Dedifferentiated amniotic fluid mesenchymal stem cell (primary cell): ENCODE data around the gene ZNF83.
"Not testable (repeated sequence)": the region's sequence is repeated elsewhere in the genome, so short reads cannot be mapped to it uniquely, and the experiment has no call there.

Source experiments
- DNase-seq: peaks from one replicate; pipeline ENCODE4 v3.0.0-alpha.2; 2016; ENCODE audit errors: extremely low spot score

ZNF83 gene

GRCh38 chr19:52639996-52640395, 1.8 kb upstream of the ZNF83 start:
- no peak for DNase-seq

- no peak for DNase-seq
These were observed 446 bp upstream of the ZNF83 start for GRCh38 chr19:52638601-52639000.

GRCh38 chr19:52635786-52636570, 2.2 kb downstream of the ZNF83 start:
- DNase-seq: no peak

- not testable (repeated sequence) for DNase-seq
These were observed 10.7 kb downstream of the ZNF83 start for GRCh38 chr19:52627441-52627840.

GRCh38 chr19:52626915-52627314, 11.2 kb downstream of the ZNF83 start:
- no peak for DNase-seq

- DNase-seq: no peak
These were observed 15.9 kb downstream of the ZNF83 start for GRCh38 chr19:52622261-52622660.

GRCh38 chr19:52621376-52621775, 16.8 kb downstream of the ZNF83 start:
- no peak for DNase-seq

GRCh38 chr19:52613299-52613906, 24.8 kb downstream of the ZNF83 start:
- DNase-seq: no peak

GRCh38 chr19:52603558-52604207, 34.5 kb downstream of the ZNF83 start:
- no peak for DNase-seq

- no peak for DNase-seq
These were observed 35.2 kb downstream of the ZNF83 start for GRCh38 chr19:52602941-52603340.

- not testable (repeated sequence) for DNase-seq
These were observed 36.2 kb downstream of the ZNF83 start for GRCh38 chr19:52601974-52602366.

GRCh38 chr19:52601025-52601973, 36.9 kb downstream of the ZNF83 start:
- peak; percentile 79 for DNase-seq

GRCh38 chr19:52600639-52601024, 37.5 kb downstream of the ZNF83 start:
- DNase-seq: no peak

- DNase-seq: no peak
These were observed 38.9 kb downstream of the ZNF83 start for GRCh38 chr19:52599241-52599640.

GRCh38 chr19:52593441-52593840, 44.7 kb downstream of the ZNF83 start:
- not testable (repeated sequence) for DNase-seq

- DNase-seq: no peak
These were observed 45.9 kb downstream of the ZNF83 start for GRCh38 chr19:52592301-52592700.

- no peak for DNase-seq
These were observed 47.4 kb downstream of the ZNF83 start for GRCh38 chr19:52590728-52591127.

GRCh38 chr19:52585604-52586003, 52.6 kb downstream of the ZNF83 start:
- no peak for DNase-seq

GRCh38 chr19:52584736-52585440, 53.3 kb downstream of the ZNF83 start:
- DNase-seq: no peak

GRCh38 chr19:52570000-52570861, 67.9 kb downstream of the ZNF83 start, which contains the start of gene ZNF701:
ZNF701 (plus strand) TSS chr19:52570287; CDS start chr19:52574148, 3,861 bp downstream.
- peak; percentile 80 for DNase-seq
